Measurements from ENCODE around the gene KRTAP10-7. TPM values are rescaled to one million over a fixed set of nuclear protein-coding genes. Genes with fewer than 3 reads are reported as not detected.

Gene KRTAP10-7
- total and polyA plus RNA-seq, 9 of the 15 experiments (the other 6 are each of a cell fraction or from before 2014, with no cell fraction given) = not detected

DNA sequence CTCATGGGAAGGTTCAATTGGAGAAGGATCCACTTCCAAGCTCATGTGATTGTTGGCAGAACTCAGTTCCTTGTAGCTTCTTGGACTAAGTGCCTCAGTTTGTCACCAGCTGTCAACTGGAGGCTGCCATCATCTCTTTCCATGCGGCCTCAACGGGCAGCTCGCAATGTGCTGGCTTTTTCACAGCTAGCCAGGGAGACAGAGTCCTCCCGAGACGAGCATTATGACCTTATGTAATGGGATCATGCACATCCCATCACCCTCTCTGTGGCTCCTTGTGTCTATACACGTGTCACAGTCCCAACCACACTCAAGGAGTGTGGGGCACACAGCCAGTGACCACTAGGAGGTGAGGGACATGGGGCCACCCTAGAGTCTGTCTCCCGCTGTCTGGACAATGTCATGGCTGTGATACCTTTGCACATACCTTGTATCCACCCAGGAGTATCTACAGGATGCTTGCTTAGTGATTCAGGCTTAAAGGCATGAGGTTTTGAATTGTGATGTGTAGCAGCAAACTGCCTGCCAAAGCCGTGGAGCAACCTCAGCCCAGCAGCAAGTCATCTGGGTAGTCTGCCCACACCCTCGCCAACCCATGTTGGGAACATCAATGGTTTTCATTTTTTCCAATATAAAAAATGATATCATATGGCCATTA lies 4.2 kb upstream of the KRTAP10-7 start:
- H2AFZ ChIP-seq (ENCODE audit: low read depth, low read length) = peak overlapping the region; percentile 28; the same call in 1 of the 2 replicates
- no TSS peak for BruUV-seq (replicated peaks)
- H3K4me3 ChIP-seq = no peak overlapping the region
- CTCF ChIA-PET (ENCODE audit: low intra/inter-chr PET ratio) = no interaction called here
- no peak overlapping the region for H3K9ac ChIP-seq (ENCODE audit: insufficient read depth in 1 of 2, low read depth in 2 of 2, low read length in 2 of 2)
- H4K20me1 ChIP-seq (replicated peaks; ENCODE audit: control insufficient read depth, insufficient read depth, low read length) = no peaks in the 10 kb centered on the region
- peaks cover 24 to 29% of the 10 kb centered on the region in 2 experiments for H3K4me1 ChIP-seq (replicated peaks in 1 of 2; ENCODE audit: control insufficient read depth in 2 of 2, insufficient read depth in 2 of 2, low read length in 2 of 2)
- intact Hi-C loops (cut with micrococcal nuclease) (no loop called here), in situ Hi-C loops (cut with MboI) (no loop called here)
- H3K36me3 ChIP-seq (ENCODE audit: control insufficient read depth, insufficient read depth, low read length) = no peaks in the 10 kb centered on the region
- DNase-seq (ENCODE audit: extremely low read depth in 1 of 4, low spot score in 3 of 4) (no peak), ATAC-seq (peak; percentile 16), FAIRE-seq (no peak)
- no peaks in the 10 kb centered on the region; the same call in 1 of the 2 replicates for H3K9me3 ChIP-seq (replicated peaks; ENCODE audit: control insufficient read depth, insufficient read depth, low read depth, low read length)
- no peaks in the 10 kb centered on the region for H3K79me2 ChIP-seq (ENCODE audit: control insufficient read depth, insufficient read depth, low read length)
- H3K27ac ChIP-seq (ENCODE audit: extremely low read depth, low read depth, low read length) = no peak overlapping the region
- no peak overlapping the region for H3K4me2 ChIP-seq (ENCODE audit: insufficient read depth, low read length)
- no peaks in the 10 kb centered on the region for H3K9me1 ChIP-seq (ENCODE audit: control insufficient read depth, insufficient read depth, low read length)
- WGBS (ENCODE audit: insufficient coverage, low coverage, missing lambda C conversion rate) = 4% methylated on average over 9 of the region's 9 CpGs
- POLR2A ChIA-PET = interaction anchor here (1.0 kb wide), 1 partner anchor 14 kb away, joined by 3 read pairs; no protein-coding TSS in a partner anchor
- peaks cover 5 to 30% of the 10 kb centered on the region in 2 experiments; a peak in 4 of 5 replicates for H3K27me3 ChIP-seq (ENCODE audit: control insufficient read depth in 2 of 2, insufficient read depth in 2 of 2, low read length in 2 of 2)
- TF ChIP-seq, protein P1, sequence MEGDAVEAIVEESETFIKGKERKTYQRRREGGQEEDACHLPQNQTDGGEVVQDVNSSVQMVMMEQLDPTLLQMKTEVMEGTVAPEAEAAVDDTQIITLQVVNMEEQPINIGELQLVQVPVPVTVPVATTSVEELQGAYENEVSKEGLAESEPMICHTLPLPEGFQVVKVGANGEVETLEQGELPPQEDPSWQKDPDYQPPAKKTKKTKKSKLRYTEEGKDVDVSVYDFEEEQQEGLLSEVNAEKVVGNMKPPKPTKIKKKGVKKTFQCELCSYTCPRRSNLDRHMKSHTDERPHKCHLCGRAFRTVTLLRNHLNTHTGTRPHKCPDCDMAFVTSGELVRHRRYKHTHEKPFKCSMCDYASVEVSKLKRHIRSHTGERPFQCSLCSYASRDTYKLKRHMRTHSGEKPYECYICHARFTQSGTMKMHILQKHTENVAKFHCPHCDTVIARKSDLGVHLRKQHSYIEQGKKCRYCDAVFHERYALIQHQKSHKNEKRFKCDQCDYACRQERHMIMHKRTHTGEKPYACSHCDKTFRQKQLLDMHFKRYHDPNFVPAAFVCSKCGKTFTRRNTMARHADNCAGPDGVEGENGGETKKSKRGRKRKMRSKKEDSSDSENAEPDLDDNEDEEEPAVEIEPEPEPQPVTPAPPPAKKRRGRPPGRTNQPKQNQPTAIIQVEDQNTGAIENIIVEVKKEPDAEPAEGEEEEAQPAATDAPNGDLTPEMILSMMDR (IDR thresholded peaks at IDR 0.05 in 2 of 3, conservative IDR thresholded peaks at IDR 0.05 in 1 of 3; ENCODE audit: insufficient read depth in 2 of 3, low read depth in 1 of 3, low read length in 3 of 3) = 0 out of 6 replicates have a peak, but pooled peaks of 1 of the 3 experiments have one; percentile 7
- TF ChIP-seq PTRF (tag; IDR thresholded peaks at IDR 0.05) = 0 out of 2 replicates have a peak, but pooled peaks have one; percentile 8
- TF ChIP-seq, protein P2, sequence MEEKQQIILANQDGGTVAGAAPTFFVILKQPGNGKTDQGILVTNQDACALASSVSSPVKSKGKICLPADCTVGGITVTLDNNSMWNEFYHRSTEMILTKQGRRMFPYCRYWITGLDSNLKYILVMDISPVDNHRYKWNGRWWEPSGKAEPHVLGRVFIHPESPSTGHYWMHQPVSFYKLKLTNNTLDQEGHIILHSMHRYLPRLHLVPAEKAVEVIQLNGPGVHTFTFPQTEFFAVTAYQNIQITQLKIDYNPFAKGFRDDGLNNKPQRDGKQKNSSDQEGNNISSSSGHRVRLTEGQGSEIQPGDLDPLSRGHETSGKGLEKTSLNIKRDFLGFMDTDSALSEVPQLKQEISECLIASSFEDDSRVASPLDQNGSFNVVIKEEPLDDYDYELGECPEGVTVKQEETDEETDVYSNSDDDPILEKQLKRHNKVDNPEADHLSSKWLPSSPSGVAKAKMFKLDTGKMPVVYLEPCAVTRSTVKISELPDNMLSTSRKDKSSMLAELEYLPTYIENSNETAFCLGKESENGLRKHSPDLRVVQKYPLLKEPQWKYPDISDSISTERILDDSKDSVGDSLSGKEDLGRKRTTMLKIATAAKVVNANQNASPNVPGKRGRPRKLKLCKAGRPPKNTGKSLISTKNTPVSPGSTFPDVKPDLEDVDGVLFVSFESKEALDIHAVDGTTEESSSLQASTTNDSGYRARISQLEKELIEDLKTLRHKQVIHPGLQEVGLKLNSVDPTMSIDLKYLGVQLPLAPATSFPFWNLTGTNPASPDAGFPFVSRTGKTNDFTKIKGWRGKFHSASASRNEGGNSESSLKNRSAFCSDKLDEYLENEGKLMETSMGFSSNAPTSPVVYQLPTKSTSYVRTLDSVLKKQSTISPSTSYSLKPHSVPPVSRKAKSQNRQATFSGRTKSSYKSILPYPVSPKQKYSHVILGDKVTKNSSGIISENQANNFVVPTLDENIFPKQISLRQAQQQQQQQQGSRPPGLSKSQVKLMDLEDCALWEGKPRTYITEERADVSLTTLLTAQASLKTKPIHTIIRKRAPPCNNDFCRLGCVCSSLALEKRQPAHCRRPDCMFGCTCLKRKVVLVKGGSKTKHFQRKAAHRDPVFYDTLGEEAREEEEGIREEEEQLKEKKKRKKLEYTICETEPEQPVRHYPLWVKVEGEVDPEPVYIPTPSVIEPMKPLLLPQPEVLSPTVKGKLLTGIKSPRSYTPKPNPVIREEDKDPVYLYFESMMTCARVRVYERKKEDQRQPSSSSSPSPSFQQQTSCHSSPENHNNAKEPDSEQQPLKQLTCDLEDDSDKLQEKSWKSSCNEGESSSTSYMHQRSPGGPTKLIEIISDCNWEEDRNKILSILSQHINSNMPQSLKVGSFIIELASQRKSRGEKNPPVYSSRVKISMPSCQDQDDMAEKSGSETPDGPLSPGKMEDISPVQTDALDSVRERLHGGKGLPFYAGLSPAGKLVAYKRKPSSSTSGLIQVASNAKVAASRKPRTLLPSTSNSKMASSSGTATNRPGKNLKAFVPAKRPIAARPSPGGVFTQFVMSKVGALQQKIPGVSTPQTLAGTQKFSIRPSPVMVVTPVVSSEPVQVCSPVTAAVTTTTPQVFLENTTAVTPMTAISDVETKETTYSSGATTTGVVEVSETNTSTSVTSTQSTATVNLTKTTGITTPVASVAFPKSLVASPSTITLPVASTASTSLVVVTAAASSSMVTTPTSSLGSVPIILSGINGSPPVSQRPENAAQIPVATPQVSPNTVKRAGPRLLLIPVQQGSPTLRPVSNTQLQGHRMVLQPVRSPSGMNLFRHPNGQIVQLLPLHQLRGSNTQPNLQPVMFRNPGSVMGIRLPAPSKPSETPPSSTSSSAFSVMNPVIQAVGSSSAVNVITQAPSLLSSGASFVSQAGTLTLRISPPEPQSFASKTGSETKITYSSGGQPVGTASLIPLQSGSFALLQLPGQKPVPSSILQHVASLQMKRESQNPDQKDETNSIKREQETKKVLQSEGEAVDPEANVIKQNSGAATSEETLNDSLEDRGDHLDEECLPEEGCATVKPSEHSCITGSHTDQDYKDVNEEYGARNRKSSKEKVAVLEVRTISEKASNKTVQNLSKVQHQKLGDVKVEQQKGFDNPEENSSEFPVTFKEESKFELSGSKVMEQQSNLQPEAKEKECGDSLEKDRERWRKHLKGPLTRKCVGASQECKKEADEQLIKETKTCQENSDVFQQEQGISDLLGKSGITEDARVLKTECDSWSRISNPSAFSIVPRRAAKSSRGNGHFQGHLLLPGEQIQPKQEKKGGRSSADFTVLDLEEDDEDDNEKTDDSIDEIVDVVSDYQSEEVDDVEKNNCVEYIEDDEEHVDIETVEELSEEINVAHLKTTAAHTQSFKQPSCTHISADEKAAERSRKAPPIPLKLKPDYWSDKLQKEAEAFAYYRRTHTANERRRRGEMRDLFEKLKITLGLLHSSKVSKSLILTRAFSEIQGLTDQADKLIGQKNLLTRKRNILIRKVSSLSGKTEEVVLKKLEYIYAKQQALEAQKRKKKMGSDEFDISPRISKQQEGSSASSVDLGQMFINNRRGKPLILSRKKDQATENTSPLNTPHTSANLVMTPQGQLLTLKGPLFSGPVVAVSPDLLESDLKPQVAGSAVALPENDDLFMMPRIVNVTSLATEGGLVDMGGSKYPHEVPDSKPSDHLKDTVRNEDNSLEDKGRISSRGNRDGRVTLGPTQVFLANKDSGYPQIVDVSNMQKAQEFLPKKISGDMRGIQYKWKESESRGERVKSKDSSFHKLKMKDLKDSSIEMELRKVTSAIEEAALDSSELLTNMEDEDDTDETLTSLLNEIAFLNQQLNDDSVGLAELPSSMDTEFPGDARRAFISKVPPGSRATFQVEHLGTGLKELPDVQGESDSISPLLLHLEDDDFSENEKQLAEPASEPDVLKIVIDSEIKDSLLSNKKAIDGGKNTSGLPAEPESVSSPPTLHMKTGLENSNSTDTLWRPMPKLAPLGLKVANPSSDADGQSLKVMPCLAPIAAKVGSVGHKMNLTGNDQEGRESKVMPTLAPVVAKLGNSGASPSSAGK (IDR thresholded peaks at IDR 0.05) = peak; percentile 47; the same call in 1 of the 2 replicates
- TF ChIP-seq MAFK (IDR thresholded peaks at IDR 0.05; ENCODE audit: low read length) = peak; percentile 3; the same call in 1 of the 2 replicates
- 0 out of 2 replicates have a peak, but pooled peaks have one; percentile 11 for TF ChIP-seq CTBP1 (IDR thresholded peaks at IDR 0.05; ENCODE audit: borderline replicate concordance)
- TF ChIP-seq, protein P3, sequence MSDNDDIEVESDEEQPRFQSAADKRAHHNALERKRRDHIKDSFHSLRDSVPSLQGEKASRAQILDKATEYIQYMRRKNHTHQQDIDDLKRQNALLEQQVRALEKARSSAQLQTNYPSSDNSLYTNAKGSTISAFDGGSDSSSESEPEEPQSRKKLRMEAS (CRISPR knock-in tag; IDR thresholded peaks at IDR 0.05) = peak; percentile 28; the same call in 1 of the 2 replicates
- TF ChIP-seq CBX3 (IDR thresholded peaks at IDR 0.05; ENCODE audit: borderline replicate concordance in 1 of 2, low read length in 2 of 2) = peak in 1 of 2 experiments; percentile 77; a peak in 1 of 3 replicates
